HL-60 (cell line): Measurements from ENCODE around the gene TSC22D2.

Source experiments
- DNase-seq, 2 experiments: peaks; one replicate each; pipeline ENCODE4 v3.0.0-alpha.2; 2010 to 2020; ENCODE audit warnings: low read depth in 1 of 2, low spot score in 1 of 2
- H3K27ac ChIP-seq: fragments of 250-450 bp; sonication (Bioruptor Pico); replicated peaks from 2 replicates; pipeline ENCODE4 v1.5.1; 2020; ENCODE audit warnings: mild to moderate bottlenecking, moderate library complexity
- H3K27me3 ChIP-seq: fragments of 250-450 bp; sonication (Bioruptor Pico); 2 replicates; pipeline ENCODE4 v1.5.1; 2021; ENCODE audit warnings: mild to moderate bottlenecking, moderate library complexity; ENCODE audit not compliant: insufficient read depth, poor library complexity, severe bottlenecking
- H3K4me3 ChIP-seq: replicated peaks from 2 replicates; pipeline ENCODE4 v1.5.1; 2011; ENCODE audit warnings: mild to moderate bottlenecking, control low read depth, low read length; ENCODE audit not compliant: insufficient read depth
- GABPA ChIP-seq: IDR thresholded peaks from 2 replicates; pipeline ENCODE4 v1.6.1; 2012; ENCODE audit warnings: low read depth
- POLR2AphosphoS5 ChIP-seq: IDR thresholded peaks from 2 replicates; pipeline ENCODE4 v1.6.1; 2012; ENCODE audit warnings: low read depth
- SPI1 ChIP-seq: IDR thresholded peaks from 2 replicates; pipeline ENCODE4 v1.6.1; 2012; ENCODE audit warnings: low read depth, mild to moderate bottlenecking, borderline replicate concordance
- TF ChIP-seq, protein P1 (sequence below): IDR thresholded peaks from 2 replicates; pipeline ENCODE4 v1.6.1; 2012; ENCODE audit warnings: low read depth; ENCODE audit not compliant: insufficient replicate concordance
- TF ChIP-seq, protein P2 (sequence below): IDR thresholded peaks from one replicate; pipeline ENCODE4 v1.5.1; 2011; ENCODE audit warnings: low read length, control low read depth, inconsistent platforms; ENCODE audit not compliant: insufficient read depth

Gene TSC22D2

DNA sequence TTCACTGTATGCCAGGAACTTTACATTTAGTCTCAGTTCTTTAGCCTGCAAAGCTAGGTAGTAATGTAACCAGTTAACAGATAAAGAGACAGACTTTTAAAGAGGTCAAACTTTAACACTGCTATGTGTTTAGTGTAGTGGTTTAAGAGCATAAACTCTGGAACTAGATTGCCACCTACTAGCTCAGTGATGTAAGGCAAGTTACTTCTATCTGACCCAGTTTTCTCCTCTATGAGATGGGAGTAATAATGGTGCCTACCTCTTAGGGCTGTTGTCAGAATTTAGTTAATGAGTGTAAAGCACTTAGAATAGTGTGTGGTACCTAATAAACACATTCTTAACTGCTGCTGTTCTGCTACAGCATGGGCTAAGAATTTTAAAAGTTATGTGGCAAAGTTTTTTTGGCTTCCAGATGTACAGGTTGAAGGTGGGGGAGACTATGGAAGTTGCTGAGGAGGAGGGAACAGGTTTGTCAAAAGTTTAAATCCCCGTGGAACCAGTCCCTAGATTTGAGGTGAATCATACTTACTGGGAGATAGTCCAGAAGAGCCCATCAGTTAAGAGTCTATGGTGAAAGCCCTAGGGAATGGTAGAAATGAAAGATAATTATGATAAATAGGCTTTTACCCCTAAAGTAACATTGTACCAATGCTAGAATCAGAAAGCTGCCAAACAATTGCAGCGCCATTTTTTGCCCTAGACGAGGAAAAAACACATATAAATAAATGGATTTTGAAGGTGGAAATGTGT lies 13.9 kb downstream of the TSC22D2 start:
- DNase-seq, result no peak
- Histone ChIP-seq H3K4me3 (no peak overlapping the region), H3K27me3 (no peaks in the 10 kb centered on the region), H3K27ac (no peak overlapping the region)
- TF ChIP-seq POLR2AphosphoS5, result no peak
- no peak for TF ChIP-seq SPI1
- TF ChIP-seq, protein P1, sequence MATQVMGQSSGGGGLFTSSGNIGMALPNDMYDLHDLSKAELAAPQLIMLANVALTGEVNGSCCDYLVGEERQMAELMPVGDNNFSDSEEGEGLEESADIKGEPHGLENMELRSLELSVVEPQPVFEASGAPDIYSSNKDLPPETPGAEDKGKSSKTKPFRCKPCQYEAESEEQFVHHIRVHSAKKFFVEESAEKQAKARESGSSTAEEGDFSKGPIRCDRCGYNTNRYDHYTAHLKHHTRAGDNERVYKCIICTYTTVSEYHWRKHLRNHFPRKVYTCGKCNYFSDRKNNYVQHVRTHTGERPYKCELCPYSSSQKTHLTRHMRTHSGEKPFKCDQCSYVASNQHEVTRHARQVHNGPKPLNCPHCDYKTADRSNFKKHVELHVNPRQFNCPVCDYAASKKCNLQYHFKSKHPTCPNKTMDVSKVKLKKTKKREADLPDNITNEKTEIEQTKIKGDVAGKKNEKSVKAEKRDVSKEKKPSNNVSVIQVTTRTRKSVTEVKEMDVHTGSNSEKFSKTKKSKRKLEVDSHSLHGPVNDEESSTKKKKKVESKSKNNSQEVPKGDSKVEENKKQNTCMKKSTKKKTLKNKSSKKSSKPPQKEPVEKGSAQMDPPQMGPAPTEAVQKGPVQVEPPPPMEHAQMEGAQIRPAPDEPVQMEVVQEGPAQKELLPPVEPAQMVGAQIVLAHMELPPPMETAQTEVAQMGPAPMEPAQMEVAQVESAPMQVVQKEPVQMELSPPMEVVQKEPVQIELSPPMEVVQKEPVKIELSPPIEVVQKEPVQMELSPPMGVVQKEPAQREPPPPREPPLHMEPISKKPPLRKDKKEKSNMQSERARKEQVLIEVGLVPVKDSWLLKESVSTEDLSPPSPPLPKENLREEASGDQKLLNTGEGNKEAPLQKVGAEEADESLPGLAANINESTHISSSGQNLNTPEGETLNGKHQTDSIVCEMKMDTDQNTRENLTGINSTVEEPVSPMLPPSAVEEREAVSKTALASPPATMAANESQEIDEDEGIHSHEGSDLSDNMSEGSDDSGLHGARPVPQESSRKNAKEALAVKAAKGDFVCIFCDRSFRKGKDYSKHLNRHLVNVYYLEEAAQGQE, result no peak
- no peak for TF ChIP-seq GABPA
- TF ChIP-seq, protein P2, sequence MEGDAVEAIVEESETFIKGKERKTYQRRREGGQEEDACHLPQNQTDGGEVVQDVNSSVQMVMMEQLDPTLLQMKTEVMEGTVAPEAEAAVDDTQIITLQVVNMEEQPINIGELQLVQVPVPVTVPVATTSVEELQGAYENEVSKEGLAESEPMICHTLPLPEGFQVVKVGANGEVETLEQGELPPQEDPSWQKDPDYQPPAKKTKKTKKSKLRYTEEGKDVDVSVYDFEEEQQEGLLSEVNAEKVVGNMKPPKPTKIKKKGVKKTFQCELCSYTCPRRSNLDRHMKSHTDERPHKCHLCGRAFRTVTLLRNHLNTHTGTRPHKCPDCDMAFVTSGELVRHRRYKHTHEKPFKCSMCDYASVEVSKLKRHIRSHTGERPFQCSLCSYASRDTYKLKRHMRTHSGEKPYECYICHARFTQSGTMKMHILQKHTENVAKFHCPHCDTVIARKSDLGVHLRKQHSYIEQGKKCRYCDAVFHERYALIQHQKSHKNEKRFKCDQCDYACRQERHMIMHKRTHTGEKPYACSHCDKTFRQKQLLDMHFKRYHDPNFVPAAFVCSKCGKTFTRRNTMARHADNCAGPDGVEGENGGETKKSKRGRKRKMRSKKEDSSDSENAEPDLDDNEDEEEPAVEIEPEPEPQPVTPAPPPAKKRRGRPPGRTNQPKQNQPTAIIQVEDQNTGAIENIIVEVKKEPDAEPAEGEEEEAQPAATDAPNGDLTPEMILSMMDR, result no peak

DNA sequence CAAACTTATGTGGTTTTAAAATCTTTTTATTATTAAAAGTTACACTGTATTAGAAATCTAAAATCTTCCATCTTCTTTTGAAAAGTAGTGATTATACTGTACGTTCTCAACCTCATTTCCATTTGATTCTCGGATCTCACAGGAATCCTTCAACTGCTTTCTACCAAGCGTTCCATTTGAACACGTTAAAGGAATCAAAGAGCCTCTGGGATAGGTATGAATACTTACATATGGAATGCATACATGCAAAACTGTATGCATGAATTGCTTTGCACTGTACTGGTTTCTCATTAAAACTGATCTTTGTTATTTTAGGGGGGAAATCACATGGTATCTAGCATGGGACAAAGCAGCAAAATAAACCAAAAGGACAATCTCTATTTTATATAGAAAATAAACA lies 14.8 kb downstream of the TSC22D2 start:
- Histone ChIP-seq H3K4me3 (no peak overlapping the region), H3K27ac (no peak overlapping the region), H3K27me3 (no peaks in the 10 kb centered on the region)
- TF ChIP-seq, protein P2, result no peak
- TF ChIP-seq GABPA (no peak), POLR2AphosphoS5 (no peak)
- TF ChIP-seq, protein P1, result no peak
- no peak for DNase-seq

DNA sequence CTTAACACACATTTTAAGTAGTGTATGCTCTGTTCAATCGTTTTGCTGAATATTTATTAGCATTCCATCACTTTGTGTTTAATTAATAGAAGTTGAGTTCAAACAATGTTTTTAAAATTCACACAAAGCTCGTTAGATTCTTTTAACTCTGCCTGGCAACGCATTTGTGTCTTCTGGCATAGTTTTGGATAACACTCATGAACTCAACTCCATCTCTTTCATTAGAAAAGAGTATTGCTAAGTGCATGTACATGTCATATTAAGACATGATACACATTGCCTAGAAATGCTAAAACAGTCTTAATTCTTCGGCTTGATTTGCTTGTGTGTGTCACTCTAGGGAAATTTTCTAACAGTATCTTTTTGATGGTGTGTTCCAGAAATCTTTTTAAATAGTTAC lies 15.7 kb downstream of the TSC22D2 start:
- DNase-seq, result no peak
- TF ChIP-seq SPI1 (no peak), GABPA (no peak), POLR2AphosphoS5 (no peak)
- TF ChIP-seq, protein P2, result no peak
- TF ChIP-seq, protein P1, result no peak
- Histone ChIP-seq H3K4me3 (no peak overlapping the region), H3K27me3 (no peaks in the 10 kb centered on the region), H3K27ac (no peak overlapping the region)
